A673 (cell line): ENCODE data around the gene AFG1L.

Experiments
- EZH2 ChIP-seq: fragments of 200-600 bp; sonication (generic); IDR thresholded peaks from 2 replicates; pipeline ENCODE4 v1.6.1; 2017; ENCODE audit warnings: borderline replicate concordance, low read depth, mild to moderate bottlenecking, mixed read lengths, antibody characterized with exemption, low read length; ENCODE audit not compliant: poor library complexity, severe bottlenecking
- TF ChIP-seq, protein P1 (sequence below): fragments of 300-800, 200-600 bp; sonication (generic); conservative IDR thresholded peaks from 2 replicates; pipeline ENCODE4 v1.5.1; 2017; ENCODE audit warnings: low read depth, mild to moderate bottlenecking, antibody characterized with exemption, low read length, moderate library complexity, mixed read lengths

DNA sequence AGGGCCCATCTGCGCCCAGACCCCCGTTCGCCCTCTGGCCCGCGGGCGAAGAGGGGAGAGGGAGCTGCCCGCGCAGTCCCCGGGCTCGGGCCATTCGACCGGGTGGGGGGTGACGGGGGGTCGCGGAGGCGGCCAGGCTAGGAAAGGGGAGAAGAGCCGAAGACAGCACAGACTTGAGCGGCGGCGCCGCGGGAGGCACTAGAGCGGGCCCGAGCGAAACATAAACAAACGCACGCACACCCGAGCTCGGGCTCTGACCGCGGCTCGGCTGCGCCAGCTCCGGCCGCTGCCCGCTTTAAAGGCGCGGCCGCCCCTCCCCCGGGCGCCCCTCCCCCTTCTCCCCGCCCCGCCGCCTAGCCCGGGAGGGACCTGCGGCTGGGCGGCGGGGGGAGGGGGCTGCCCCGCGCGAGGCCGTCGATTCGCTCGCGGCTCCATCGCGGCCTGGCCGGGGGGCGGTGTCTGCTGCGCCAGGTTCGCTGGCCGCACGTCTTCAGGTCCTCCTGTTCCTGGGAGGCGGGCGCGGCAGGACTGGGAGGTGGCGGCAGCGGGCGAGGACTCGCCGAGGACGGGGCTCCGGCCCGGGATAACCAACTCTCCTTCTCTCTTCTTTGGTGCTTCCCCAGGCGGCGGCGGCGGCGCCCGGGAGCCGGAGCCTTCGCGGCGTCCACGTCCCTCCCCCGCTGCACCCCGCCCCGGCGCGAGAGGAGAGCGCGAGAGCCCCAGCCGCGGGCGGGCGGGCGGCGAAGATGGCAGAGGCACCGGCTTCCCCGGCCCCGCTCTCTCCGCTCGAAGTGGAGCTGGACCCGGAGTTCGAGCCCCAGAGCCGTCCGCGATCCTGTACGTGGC lies 265.8 kb downstream of the AFG1L start, which contains the start of gene FOXO3:
- TF ChIP-seq, protein P1, sequence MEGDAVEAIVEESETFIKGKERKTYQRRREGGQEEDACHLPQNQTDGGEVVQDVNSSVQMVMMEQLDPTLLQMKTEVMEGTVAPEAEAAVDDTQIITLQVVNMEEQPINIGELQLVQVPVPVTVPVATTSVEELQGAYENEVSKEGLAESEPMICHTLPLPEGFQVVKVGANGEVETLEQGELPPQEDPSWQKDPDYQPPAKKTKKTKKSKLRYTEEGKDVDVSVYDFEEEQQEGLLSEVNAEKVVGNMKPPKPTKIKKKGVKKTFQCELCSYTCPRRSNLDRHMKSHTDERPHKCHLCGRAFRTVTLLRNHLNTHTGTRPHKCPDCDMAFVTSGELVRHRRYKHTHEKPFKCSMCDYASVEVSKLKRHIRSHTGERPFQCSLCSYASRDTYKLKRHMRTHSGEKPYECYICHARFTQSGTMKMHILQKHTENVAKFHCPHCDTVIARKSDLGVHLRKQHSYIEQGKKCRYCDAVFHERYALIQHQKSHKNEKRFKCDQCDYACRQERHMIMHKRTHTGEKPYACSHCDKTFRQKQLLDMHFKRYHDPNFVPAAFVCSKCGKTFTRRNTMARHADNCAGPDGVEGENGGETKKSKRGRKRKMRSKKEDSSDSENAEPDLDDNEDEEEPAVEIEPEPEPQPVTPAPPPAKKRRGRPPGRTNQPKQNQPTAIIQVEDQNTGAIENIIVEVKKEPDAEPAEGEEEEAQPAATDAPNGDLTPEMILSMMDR: no peak
- TF ChIP-seq EZH2: no peak
